Fibroblast of pulmonary artery (primary cell): ENCODE data around the gene PRDM16.
A peak's percentile ranks its signal among the peaks of the same experiment; 100 is the strongest.

Experiments used
- DNase-seq: peaks from one replicate; pipeline ENCODE4 v3.0.0-alpha.2; 2010; ENCODE audit warnings: low read depth
- H3K4me3 ChIP-seq: replicated peaks from 2 replicates; pipeline ENCODE4 v1.5.1; 2011; ENCODE audit warnings: low read depth, mild to moderate bottlenecking, control low read depth, low read length, moderate library complexity
- CTCF ChIP-seq: IDR thresholded peaks from 2 replicates; pipeline ENCODE4 v1.5.1; 2011; ENCODE audit warnings: mild to moderate bottlenecking, control low read depth, low read length, inconsistent platforms; ENCODE audit errors: missing control alignments

PRDM16 gene

GRCh38 chr1:3130268-3130667, 61.3 kb downstream of the PRDM16 start:
- no peak for TF ChIP-seq CTCF
- no peak for DNase-seq

GRCh38 chr1:3132660-3133059, 63.7 kb downstream of the PRDM16 start:
- DNase-seq = no peak
- H3K4me3 ChIP-seq = no peak overlapping the region
- no peak for TF ChIP-seq CTCF

More at GRCh38 chr1:3130268-3130667, 61.3 kb downstream of the PRDM16 start:
- H3K4me3 ChIP-seq = no peak overlapping the region

GRCh38 chr1:3133686-3134085, 64.7 kb downstream of the PRDM16 start:
- no peak for TF ChIP-seq CTCF
- DNase-seq = peak; percentile 1
- no peak overlapping the region for H3K4me3 ChIP-seq

GRCh38 chr1:3134381-3135072, 65.5 kb downstream of the PRDM16 start:
- TF ChIP-seq CTCF = no peak
- no peak overlapping the region for H3K4me3 ChIP-seq
- no peak for DNase-seq

- no peak for TF ChIP-seq CTCF
- no peak for DNase-seq
- H3K4me3 ChIP-seq = no peak overlapping the region
Measured at GRCh38 chr1:3135073-3135702, 66.2 kb downstream of the PRDM16 start.

GRCh38 chr1:3135744-3136455, 66.9 kb downstream of the PRDM16 start:
- H3K4me3 ChIP-seq = no peak overlapping the region
- DNase-seq = no peak
- TF ChIP-seq CTCF = no peak
